Islet of Langerhans (tissue), 1 donor: ENCODE results near the gene LIMCH1.
"Not testable (repeated sequence)": the region's sequence is repeated elsewhere in the genome, so short reads cannot be mapped to it uniquely, and the experiment has no call there.

Source experiments
- FAIRE-seq: peaks from one replicate; lab custom pipeline; 2011; peaks lifted over from hg19 to GRCh38; lab: Jason Lieb, UNC

The LIMCH1 gene

DNA sequence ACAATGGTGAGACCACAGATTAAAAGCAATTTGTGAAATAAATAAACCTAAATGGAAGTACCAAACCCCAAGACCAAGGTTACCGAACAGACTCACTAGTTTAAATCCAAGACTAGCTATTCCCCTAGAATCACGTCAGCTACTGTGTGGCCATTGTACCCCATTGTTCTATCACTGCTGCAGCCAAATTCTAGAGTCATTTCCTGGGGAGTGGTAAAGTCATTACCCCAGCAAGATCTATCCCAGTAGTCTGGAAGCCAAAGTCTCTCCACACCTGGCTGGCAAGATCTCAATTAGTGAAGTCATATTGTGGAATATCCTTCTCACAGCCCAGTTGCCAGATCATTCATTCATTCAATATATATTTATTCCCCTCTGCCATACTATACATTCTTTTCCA, 143.1 kb downstream of the LIMCH1 start:
- no peak for FAIRE-seq

DNA sequence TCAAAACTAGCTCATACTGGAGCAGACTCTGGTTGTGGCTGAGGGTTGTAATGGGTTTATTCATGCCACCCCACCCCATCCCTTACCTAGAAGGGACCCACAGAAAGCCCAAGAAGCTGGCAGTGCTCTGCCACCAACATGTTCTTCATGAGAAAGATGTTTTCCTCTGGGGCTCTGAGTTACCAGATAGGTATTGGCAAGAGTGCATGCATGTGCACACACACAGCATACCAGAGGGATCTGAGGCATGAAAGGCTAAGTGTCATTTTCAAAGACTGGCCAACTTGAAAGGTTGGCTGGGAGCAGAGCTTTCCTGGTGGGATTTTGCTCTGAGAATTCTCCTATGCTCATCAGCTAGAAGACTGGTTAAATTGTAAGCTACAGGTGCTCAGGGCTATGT, 145.4 kb downstream of the LIMCH1 start:
- no peak for FAIRE-seq

DNA sequence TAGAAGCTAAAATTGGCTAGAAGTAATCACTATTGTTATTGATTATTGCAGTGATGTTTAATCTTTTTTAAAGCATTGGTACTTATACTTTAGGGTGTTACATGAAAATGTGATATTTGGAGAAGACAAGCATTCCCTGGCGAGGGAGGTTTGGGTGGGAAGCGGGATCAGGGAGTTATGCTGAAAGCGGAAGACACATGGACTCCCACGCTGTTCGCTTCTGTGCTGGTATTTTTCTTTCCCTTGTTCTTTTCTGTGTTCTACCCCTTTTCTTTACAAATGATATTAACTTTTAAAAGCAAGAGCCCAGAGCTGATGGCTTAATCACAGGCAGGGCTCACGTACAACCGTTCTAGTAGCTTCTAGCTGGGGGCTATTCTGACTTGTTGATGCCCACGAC, 148.9 kb downstream of the LIMCH1 start:
- FAIRE-seq: no peak

DNA sequence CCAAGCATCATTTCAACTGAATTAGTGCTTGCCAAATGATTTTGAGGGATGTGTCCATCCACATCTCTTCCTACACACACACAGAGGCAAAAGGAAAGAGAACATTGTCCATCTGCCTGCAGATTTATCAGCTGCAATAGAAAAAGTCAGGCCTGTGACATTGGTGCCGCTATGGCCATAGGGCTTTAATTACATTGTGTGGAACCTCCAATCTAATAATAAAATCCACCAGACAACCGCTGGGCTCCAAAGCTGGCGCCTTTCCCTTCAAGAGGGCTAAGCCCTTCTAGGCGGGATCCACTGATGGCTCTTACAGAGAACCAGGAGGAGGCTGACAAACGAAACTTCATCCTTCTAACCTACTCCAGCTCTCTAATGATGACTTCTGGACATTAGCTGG, 150.0 kb downstream of the LIMCH1 start:
- FAIRE-seq: no peak

DNA sequence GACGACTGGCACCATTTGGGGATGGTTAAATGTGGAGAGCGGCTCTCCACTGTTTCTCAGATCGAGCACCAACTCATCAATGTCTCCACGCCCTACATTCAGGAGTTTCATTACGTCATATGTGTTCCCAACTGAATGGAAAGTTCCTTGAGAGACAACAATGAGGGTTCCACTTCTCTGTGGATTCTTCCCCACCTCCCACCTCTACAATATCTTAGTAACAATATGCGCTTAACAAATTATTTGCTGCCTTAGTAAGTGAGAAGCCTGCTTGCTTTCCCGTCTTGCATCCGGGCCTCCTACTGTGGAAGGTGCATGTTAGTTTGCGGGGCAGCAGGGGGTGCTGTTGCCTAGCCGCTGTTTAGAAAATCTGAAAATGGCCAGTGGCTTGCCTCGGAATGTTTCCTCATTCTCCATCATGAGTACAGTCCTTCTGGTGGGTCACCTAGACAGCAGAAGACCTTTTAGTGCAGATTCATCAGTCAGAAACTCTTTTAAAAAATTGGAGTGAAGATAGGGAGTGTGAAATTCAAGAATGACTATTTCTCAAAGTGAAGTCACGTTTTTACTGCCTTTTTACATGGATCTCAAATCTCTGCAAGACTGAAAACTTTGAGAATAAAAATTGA, 154.9 kb downstream of the LIMCH1 start:
- FAIRE-seq: peak; percentile 49

DNA sequence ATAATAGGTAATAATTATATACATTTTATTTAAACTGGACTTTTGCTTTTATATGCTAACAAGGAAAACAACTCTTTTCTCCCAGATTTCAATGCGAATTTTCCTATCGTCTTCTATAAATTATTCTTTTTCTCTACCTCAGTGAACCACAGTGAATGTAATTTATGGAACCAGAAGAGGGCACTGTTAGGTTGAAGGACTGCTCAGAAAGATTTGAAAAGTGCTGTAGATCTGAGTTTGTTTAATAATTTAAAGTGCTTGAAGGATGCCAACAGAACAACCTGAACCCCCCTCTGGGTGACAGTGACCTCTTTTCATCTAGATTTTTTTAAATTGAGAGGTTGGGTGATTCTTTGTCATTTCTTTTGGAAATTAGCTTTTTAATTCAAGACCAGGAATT, 155.7 kb downstream of the LIMCH1 start:
- peak; percentile 95 for FAIRE-seq

DNA sequence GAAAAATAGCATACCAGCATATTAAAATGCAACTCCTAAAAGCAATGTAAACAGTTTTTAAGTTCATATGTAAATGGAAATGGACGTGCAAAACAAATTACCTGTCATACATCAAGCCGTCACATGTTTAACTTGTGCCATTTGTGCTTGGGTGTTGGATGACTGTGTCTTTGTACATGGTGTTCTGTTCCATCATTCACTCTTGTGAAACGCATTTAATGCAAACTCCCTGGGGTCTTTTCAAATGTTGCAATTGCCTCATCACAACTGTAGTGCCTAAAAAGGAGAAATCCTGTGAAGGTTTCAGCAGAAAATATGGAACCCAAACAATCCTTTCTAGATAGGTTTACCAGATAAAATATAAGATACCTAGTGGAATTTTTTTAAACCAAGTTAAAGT, 158.2 kb downstream of the LIMCH1 start:
- FAIRE-seq: no peak

DNA sequence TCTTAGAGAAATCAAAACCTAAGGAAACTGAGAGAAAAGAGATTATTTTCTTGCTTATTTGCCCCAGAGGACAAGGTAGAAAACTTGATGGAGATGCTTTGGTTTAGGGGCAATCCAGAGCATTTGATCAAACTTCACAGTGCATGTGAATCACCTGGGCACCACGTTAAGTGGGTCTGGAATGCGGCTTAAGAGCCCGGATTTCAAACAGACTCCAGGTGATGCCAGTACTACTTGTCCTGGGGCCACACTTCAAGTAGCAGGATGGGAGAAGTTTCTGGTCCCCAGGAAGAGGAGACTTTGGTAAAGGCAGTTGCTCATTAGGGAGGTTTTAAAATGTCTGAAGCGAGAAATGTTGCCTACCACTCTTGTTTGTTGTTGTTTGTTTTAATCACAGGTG, 158.8 kb downstream of the LIMCH1 start:
- FAIRE-seq: no peak

DNA sequence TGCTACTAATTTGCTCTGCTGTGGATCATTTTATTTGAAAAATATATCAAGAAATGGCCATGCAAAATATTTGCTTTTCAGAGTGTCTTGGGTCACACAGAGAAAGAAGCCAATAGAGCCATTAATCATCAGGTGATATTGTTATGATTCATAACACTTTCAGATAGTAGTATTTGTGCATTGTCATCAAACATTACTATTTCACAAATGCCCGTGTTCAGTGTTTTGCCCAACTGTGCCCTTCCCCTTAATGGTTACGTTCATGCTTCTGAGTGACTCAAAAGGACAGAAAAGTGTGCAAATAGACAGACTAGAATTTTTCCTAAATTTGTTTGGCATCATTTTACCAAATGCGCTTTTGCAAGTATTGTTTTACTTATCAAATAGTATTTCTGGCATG, 164.0 kb downstream of the LIMCH1 start:
- no peak for FAIRE-seq

DNA sequence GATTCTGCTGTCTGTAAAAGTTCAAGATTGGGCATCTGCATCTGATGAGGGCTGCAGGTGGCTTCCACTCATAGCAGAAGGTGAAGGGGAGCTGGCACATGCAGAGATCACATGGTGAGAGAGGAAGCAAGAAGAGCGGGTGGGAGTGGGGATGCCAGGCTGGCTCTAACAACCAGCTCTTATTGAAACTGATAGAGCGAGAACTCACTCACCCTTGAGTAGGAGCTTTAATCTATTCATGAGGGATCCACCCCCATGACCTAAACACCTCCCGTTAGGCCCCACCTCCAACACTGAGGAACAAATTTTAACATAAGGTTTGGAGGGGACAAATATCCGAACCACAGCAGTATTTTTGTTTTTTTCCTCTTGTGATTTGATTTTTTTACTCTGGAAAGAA, 164.8 kb downstream of the LIMCH1 start:
- FAIRE-seq: no peak

DNA sequence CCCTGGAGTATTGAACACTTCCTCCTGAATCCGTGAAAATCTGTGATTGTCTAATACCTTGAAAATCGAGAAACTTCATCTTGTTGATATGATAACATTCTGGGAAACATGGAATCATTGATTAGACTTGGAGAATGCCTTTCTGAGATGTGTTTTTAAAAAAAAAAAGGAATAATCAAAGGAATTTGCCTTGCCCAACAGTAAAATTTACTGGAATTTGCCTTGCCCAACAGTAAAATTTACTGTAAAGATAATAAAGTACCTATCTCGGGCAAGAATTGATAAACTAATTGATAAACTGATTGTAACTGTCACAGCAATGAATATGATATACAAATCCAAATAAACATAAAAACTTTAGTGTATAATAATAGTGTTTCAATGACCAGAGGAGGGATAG, 165.8 kb downstream of the LIMCH1 start:
- no peak for FAIRE-seq

DNA sequence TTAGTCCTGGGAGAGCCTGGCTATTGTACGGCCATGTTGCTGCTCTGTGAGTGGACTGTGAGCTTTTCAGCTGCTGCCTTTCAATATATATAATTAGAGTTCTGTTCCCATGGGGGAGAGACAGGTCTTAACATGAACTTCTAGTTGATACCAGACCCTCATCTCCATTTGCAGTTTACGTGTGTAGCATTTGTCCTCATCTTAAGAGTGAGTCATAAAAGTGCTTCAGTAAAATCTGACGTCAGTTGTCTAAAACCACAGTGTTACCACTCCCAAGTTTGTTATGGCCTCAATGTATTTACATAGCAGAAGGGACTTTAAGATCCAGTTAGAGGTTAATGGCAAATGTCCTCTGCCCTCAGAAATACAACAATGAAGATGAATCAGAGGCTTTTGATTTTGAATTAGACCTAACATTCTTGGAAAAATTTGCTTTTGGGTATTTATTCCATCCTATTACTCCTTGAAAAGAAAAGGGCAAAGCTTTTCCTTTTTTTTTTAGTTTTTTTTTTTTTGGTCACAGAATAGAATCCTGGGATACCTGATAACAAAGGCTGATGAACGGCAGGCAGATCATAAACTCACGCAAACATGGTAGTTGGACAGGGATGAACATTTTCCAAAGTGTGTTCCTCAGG, 172.0 kb downstream of the LIMCH1 start:
- no peak for FAIRE-seq

DNA sequence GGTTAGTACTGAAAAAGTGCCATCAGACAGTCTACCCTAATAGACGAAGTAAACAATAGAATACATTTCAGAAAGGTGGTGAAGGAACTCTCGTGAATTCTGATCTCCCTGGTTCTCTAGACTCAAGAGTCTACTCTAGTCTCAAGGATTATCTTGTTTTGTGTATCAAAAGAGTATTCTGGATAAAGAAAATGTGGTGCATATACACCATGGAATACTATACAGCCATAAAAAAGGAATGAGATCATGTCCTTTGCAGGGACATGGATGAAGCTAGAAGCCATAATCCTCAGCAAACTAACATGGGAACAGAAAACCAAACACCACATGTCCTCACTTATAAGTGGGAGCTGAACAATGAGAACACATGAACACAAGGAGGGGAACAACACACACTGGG, 173.7 kb downstream of the LIMCH1 start:
- FAIRE-seq: not testable (repeated sequence)

DNA sequence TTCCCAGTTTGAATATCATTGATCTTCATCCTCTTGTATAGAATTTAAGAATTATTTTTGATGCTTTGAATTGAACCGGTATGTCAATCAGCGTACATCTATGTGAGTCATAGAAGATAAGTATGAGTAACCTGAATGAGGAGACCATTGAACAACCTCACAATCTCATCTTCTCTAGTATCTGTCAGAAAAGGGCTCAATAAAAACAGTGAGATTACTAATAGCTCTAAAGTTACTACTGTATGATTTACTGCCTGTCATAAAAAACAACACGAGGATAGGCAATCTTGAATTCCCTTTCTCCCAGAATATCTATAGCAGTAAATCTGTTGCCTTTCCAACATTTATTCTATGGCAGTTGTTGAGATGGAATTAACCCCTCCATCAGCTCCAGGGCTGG, 174.5 kb downstream of the LIMCH1 start:
- FAIRE-seq: no peak

DNA sequence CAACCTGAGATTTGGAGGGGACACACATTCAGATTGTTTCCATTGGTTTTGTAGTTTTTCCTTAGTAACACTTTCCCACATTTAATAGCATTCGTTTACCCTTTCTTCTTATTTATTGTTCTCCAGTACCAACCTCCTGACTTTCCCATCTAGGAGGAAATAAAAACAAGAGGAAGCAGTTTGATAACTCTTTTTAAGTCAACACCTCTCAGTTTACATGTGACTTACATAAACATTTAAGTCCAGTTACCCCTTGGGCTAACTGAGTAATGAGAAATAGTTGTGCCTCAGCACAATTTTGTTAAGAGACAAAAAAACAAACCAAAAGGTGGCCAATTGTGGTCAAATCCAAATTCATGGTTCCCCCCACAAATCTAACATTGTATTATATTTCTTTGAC, 175.8 kb downstream of the LIMCH1 start:
- no peak for FAIRE-seq

DNA sequence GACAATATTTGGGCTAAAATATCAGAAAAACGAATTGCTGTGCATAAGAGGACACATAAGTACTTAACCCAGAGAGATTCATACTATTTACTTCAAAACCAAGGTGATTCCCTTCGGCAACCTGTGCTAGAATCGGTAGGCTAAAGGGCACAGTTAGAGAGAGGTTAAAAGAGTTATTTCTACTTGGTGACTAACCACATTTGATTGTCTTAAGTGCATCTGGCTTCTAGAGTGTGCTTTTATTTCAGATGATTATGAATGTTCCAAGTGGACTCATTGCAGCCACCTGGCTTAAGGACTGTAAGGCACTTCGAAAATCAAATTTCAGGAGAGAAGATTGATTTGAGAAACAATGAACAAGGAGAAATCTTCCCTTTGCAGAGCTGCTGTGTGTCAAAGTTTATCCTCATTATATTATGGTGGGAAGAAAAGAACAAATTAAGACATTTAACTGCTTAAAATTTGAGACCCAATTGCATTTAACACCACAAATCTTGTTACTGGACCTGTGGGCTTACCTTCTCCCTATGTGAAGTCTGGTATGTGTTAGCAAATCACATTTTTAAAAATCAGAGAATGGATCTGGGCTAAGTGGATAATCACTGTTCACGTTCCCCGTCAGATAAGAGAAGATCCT, 176.5 kb downstream of the LIMCH1 start:
- no peak for FAIRE-seq

DNA sequence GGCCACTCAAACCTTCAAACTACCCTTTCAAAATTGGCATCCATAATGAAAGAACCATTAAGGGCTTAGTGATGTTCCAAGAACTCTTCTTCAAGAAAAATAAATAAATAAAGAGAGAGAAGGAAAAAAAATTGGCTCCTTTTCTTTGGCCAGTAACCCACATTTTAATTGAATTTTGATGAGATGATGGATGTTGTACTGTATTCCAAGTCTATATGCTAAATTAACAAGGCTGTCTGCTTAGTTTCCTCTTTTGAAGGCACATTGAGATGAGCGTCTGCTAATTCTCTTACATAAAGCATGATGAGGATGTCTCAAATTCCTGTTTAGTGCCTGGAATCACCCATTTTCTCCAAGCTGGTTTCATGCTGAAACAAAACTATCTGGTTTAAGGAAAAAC, 177.2 kb downstream of the LIMCH1 start:
- FAIRE-seq: no peak

DNA sequence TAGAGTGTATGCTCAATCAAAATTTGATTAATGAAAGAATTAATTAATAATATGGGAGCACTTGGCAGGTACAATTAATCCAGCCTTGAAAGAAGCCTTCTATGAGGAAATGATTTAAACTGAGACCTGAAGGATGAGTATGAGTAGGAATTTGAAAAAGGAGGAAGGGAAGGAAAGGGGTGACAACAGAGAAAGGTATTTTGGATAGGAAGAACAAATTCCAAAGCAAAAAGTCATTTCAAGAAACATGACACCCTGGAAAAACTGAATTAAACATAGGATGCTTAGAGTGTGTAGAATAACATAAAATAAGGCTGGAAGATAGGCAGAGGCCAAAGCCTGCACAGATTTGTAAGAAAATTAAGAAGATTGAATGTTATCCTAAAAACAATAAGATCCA, 180.9 kb downstream of the LIMCH1 start:
- FAIRE-seq: no peak

DNA sequence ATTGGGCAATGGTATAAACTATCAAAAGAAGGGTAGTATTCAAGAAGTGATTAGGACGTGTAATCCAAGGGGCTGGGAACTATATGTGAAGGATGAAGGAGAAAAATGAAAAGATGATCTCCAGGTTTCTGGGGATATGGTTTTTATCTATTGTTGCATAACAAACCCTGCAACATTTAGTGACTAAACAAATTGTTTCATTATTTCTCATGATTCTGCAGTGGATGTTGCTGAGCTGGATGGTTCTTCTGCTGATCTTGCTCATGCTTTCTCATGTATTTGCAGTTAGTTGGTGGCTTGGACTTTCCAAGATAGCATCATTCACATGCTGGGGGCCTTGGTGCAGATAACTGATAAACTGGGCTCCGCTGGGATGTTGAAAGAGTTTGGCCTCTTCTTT, 181.5 kb downstream of the LIMCH1 start:
- FAIRE-seq: no peak

DNA sequence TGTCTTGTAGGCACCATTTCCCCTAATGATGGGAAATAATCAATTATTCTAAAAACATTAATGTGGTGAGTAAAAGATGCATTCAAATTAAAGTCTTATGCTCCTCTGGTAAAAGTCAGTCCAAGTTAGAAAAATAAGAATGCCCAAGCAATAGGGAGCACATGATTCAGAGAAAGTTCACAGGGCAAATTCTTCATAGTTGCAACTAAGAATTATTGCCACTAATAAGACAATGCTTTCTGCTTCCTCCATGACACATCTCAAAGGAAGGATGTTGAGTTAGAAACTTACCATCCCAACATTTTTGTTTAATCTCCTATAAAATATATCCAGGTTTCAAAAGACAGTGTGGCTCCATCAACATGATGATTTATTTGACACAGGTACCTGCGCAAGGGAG, 184.2 kb downstream of the LIMCH1 start:
- no peak for FAIRE-seq

DNA sequence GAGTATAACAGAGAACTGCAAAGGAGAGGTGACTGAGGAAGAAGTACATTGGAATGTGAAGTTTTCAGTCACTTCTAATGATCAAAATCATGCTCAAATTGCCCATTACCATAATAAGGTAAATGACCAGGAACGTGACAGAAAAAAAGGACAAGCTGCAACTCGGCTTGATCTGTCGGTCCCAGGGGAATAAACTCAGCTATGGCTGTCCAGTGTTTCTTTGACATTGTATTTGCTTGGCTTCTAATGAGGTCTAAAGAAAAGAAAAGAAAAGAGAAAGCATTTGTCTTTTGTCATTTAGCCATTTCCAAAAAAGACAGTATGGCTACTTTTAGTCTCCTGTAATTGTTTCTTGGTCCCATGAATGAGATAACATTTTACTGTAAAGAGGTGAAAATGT, 185.3 kb downstream of the LIMCH1 start:
- FAIRE-seq: no peak

DNA sequence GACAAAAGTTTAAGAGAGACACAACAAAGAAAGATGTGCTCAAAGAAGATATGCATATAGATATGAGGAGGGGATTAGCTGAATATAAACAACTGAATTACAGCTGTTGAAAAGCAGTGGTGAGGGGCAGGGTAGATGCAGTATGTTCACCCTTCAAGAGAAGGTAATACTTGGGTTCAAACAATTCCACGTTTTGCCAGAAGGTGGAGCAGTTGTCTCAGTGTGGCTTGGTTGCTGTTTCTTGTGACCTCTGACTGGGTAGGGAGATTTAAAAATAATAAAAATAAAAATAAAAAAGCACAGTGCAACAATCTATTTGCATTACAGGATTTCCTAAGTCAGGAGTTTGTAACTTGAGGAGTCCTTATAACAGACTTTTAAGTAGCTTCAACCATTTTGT, 187.3 kb downstream of the LIMCH1 start:
- FAIRE-seq: no peak

DNA sequence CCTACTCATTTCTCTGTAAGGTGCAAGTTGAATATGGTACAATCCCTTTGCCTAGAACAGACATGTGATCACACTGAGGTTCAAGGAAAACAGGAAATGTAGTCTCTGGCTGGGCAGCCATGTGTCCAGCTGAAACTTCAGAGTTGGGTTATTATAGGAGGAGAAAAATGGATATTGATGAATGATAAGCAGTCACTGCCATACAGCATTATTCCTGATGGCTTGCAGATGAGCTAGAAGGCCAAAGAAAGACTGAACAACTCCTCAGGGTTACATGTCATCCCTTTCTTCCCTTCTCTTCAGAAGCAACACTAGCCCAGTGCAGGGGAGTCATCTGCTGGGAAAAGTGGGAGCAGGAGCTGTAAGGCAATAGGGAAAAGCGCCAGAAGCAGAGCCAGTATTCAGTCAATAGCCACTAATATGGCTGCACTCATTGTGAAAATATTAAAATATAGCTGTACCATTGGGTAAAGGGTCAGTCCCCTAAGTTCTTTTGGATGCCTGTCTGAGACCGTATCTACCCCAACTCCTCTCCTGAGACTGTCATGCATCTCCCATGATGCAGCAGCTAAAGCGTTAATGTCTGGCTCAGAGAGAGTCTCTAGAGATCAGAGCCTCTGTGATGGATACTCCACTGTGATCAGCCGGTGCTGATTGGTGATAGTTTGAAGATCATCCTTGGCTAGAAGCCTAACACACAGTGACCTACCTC, 190.1 kb downstream of the LIMCH1 start:
- FAIRE-seq: no peak

DNA sequence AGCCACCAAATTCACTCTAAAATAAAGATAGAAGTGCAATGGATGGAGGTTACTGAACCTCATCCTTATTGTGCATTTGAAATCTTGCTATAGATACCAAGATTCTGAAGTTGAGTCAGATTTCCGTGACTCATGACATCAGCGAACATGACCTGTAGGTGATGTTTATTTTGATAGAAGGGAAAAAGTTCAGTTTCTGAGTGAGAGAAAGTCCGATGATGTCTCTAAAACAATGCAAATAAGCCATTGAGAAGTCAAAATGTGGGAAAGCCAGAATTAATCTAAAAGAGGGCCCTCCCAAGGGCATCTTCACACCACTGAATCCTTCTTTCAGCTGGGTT, 190.6 kb downstream of the LIMCH1 start:
- FAIRE-seq: no peak
